ENCODE results near the gene PTPRE.

DNA sequence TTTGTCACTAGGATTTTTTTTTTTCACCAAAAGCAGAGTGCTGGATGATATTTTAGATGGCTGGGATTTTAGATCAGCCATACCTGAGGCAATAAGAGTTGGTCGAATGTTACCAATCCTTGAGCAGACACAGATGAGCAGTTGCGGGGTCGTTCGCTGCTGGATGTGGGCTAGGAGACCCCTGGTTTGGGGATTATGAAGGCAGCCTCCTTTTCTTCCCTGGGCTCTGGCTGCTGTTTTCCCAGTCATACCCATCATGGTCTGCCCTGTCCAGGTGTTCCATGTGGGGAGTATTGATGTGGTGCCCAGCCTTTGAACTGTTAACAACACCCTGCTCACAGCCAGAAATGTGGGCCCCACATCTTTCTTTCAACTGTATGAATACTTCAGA is 5.0 kb downstream of the PTPRE start:
- TF ChIP-seq, protein P1, sequence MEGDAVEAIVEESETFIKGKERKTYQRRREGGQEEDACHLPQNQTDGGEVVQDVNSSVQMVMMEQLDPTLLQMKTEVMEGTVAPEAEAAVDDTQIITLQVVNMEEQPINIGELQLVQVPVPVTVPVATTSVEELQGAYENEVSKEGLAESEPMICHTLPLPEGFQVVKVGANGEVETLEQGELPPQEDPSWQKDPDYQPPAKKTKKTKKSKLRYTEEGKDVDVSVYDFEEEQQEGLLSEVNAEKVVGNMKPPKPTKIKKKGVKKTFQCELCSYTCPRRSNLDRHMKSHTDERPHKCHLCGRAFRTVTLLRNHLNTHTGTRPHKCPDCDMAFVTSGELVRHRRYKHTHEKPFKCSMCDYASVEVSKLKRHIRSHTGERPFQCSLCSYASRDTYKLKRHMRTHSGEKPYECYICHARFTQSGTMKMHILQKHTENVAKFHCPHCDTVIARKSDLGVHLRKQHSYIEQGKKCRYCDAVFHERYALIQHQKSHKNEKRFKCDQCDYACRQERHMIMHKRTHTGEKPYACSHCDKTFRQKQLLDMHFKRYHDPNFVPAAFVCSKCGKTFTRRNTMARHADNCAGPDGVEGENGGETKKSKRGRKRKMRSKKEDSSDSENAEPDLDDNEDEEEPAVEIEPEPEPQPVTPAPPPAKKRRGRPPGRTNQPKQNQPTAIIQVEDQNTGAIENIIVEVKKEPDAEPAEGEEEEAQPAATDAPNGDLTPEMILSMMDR (IDR thresholded peaks at IDR 0.05; ENCODE audit: low read depth, low read length, missing input control), result no peak
- TF ChIP-seq FOXA1 (IDR thresholded peaks at IDR 0.05) (no peak), JUND (IDR thresholded peaks at IDR 0.05) (no peak), EGR1 (IDR thresholded peaks at IDR 0.05; ENCODE audit: low read depth in 2 of 2) (no peak)
- TF ChIP-seq, protein P2, sequence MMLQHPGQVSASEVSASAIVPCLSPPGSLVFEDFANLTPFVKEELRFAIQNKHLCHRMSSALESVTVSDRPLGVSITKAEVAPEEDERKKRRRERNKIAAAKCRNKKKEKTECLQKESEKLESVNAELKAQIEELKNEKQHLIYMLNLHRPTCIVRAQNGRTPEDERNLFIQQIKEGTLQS (IDR thresholded peaks at IDR 0.05), result no peak

All from liver (tissue), 3 donors.